ENCODE results near the gene ALDH1A2.

Gene ALDH1A2

GRCh38 chr15:58108117-58108516, 42.6 kb upstream of the ALDH1A2 start:
- TF ChIP-seq CTCF (conservative IDR thresholded peaks at IDR 0.05; ENCODE audit: low read depth, low read length) = no peak
- H3K4me3 ChIP-seq (ENCODE audit: low read length) = no peak overlapping the region
- DNase-seq (ENCODE audit: low read depth) = no peak

- H3K4me3 ChIP-seq (ENCODE audit: low read length) = no peak overlapping the region
- no peak for TF ChIP-seq CTCF (conservative IDR thresholded peaks at IDR 0.05; ENCODE audit: low read depth, low read length)
- no peak for DNase-seq (ENCODE audit: low read depth)
Observed at GRCh38 chr15:58103482-58103881, 38.0 kb upstream of the ALDH1A2 start.

GRCh38 chr15:58096529-58097084, 31.1 kb upstream of the ALDH1A2 start:
- no peak for DNase-seq (ENCODE audit: low read depth)
- TF ChIP-seq CTCF (conservative IDR thresholded peaks at IDR 0.05; ENCODE audit: low read depth, low read length) = no peak
- no peak overlapping the region for H3K4me3 ChIP-seq (ENCODE audit: low read length)

GRCh38 chr15:58095415-58095814, 29.9 kb upstream of the ALDH1A2 start:
- DNase-seq (ENCODE audit: low read depth) = no peak
- no peak for TF ChIP-seq CTCF (conservative IDR thresholded peaks at IDR 0.05; ENCODE audit: low read depth, low read length)
- H3K4me3 ChIP-seq (ENCODE audit: low read length) = no peak overlapping the region

GRCh38 chr15:58087871-58088270, 22.4 kb upstream of the ALDH1A2 start:
- DNase-seq (ENCODE audit: low read depth) = no peak
- H3K4me3 ChIP-seq (ENCODE audit: low read length) = no peak overlapping the region
- no peak for TF ChIP-seq CTCF (conservative IDR thresholded peaks at IDR 0.05; ENCODE audit: low read depth, low read length)

- TF ChIP-seq CTCF (conservative IDR thresholded peaks at IDR 0.05; ENCODE audit: low read depth, low read length) = no peak
- DNase-seq (ENCODE audit: low read depth) = no peak
- H3K4me3 ChIP-seq (ENCODE audit: low read length) = no peak overlapping the region
Observed at GRCh38 chr15:58086491-58086890, 21.0 kb upstream of the ALDH1A2 start.

- DNase-seq (ENCODE audit: low read depth) = no peak
- no peak for TF ChIP-seq CTCF (conservative IDR thresholded peaks at IDR 0.05; ENCODE audit: low read depth, low read length)
- no peak overlapping the region for H3K4me3 ChIP-seq (ENCODE audit: low read length)
Observed at GRCh38 chr15:58083526-58083925, 18.0 kb upstream of the ALDH1A2 start.

Measured in retinal pigment epithelial cell (primary cell).